Measurements from ENCODE around the gene CENPO.

The CENPO gene

GRCh38 chr2:24853996-24854395 lies 60.8 kb downstream of the CENPO start:
- no peak for DNase-seq (ENCODE audit: low spot score)
- no peak for TF ChIP-seq CTCF (IDR thresholded peaks at IDR 0.05; ENCODE audit: extremely low read depth, insufficient read depth, missing control alignments)
- in situ Hi-C loops (cut with MboI; ENCODE audit: low pct_unique_long_range_greater_than_20kb, low sequenced_read_pairs, unreplicated experiment) = no loop called here

- no peak for TF ChIP-seq CTCF (IDR thresholded peaks at IDR 0.05; ENCODE audit: extremely low read depth, insufficient read depth, missing control alignments)
- no peak for DNase-seq (ENCODE audit: low spot score)
- in situ Hi-C loops (cut with MboI; ENCODE audit: low pct_unique_long_range_greater_than_20kb, low sequenced_read_pairs, unreplicated experiment) = no loop called here
Measured at GRCh38 chr2:24855022-24855622, 61.9 kb downstream of the CENPO start.

- no peak for TF ChIP-seq CTCF (IDR thresholded peaks at IDR 0.05; ENCODE audit: extremely low read depth, insufficient read depth, missing control alignments)
- DNase-seq (ENCODE audit: low spot score) = no peak
- in situ Hi-C loops (cut with MboI; ENCODE audit: low pct_unique_long_range_greater_than_20kb, low sequenced_read_pairs, unreplicated experiment) = no loop called here
Measured at GRCh38 chr2:24855726-24856125, 62.5 kb downstream of the CENPO start.

- no peak for DNase-seq (ENCODE audit: low spot score)
- no peak for TF ChIP-seq CTCF (IDR thresholded peaks at IDR 0.05; ENCODE audit: extremely low read depth, insufficient read depth, missing control alignments)
- in situ Hi-C loops (cut with MboI; ENCODE audit: low pct_unique_long_range_greater_than_20kb, low sequenced_read_pairs, unreplicated experiment) = no loop called here
Measured at GRCh38 chr2:24856791-24857211, 63.6 kb downstream of the CENPO start.

- no peak for DNase-seq (ENCODE audit: low spot score)
- TF ChIP-seq CTCF (IDR thresholded peaks at IDR 0.05; ENCODE audit: extremely low read depth, insufficient read depth, missing control alignments) = no peak
- in situ Hi-C loops (cut with MboI; ENCODE audit: low pct_unique_long_range_greater_than_20kb, low sequenced_read_pairs, unreplicated experiment) = no loop called here
Measured at GRCh38 chr2:24857746-24858145, 64.5 kb downstream of the CENPO start.

GRCh38 chr2:24858996-24859395 lies 65.8 kb downstream of the CENPO start:
- no peak for DNase-seq (ENCODE audit: low spot score)
- in situ Hi-C loops (cut with MboI; ENCODE audit: low pct_unique_long_range_greater_than_20kb, low sequenced_read_pairs, unreplicated experiment) = no loop called here
- no peak for TF ChIP-seq CTCF (IDR thresholded peaks at IDR 0.05; ENCODE audit: extremely low read depth, insufficient read depth, missing control alignments)
